Prostate gland (tissue), 2 donors: ENCODE data around the gene SLC24A3.

ENCODE experiments used
- CTCF ChIP-seq, 4 experiments: fragments of 200-600 bp in 2 of 4; fragments of 450-650 bp in 2 of 4; sonication (generic) in 2 of 4; IDR thresholded peaks; 1 replicate in 3 of 4; 2 replicates in 1 of 4; pipeline ENCODE4 v1.5.1; 2016 to 2019; ENCODE audit warnings: antibody characterized with exemption in 4 of 4, mild to moderate bottlenecking in 2 of 4, moderate library complexity in 2 of 4
- POLR2A ChIP-seq: fragments of 450-650 bp; IDR thresholded peaks from one replicate; pipeline ENCODE4 v1.6.1; 2016; ENCODE audit warnings: antibody characterized with exemption, mild to moderate bottlenecking

DNA sequence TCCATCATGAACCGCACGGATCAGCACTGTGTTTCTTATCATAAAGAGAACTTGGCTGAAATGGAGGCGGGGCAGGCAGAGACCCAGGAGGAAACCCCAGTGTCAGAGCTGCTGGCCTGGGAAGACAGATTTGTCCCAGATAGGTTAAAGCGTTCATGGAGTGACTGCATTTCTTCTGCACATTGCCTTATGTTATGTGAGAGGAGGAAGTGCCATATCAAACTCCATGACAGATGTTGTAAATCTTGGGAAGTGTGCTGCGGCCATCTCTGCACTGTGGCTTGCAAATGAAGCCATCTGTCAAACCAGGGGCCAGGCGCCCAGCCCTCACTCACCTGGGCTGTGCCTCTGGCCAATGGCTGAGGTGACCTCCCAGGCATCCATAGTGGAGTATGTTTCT is 163.0 kb downstream of the SLC24A3 start:
- no peak for TF ChIP-seq POLR2A
- no peak for TF ChIP-seq CTCF (IDR thresholded peaks at IDR 0.05)
